Measurements from ENCODE around the gene ITSN2.

GRCh38 chr2:24385366-24385765 lies 25.0 kb upstream of the ITSN2 start:
- TF ChIP-seq POLR2A (IDR thresholded peaks at IDR 0.05) (no peak), CTCF (IDR thresholded peaks at IDR 0.05 in 4 of 5, conservative IDR thresholded peaks at IDR 0.05 in 1 of 5) (no peak)
